Measurements from ENCODE around the gene LRRC61. TPM values are rescaled to one million over a fixed set of nuclear protein-coding genes. Genes with fewer than 3 reads are reported as not detected.

The LRRC61 gene
- total and polyA plus RNA-seq, 3 experiments from 2014 or later = 25.8 to 32.0 (median 27.9) TPM

DNA sequence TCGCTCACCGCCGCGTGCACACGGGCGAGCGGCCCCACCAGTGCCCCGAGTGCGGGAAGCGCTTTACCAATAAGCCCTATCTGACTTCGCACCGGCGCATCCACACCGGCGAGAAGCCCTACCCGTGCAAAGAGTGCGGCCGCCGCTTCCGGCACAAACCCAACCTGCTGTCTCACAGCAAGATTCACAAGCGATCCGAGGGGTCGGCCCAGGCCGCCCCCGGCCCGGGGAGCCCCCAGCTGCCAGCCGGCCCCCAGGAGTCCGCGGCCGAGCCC, 48.8 kb downstream of the LRRC61 start:
- no peaks in the 10 kb centered on the region for H3K9me3 ChIP-seq (ENCODE audit: low read length)
- peaks cover 35 to 53% (median 42%) of the 10 kb centered on the region in 3 donors for H3K4me1 Mint-ChIP-seq

DNA sequence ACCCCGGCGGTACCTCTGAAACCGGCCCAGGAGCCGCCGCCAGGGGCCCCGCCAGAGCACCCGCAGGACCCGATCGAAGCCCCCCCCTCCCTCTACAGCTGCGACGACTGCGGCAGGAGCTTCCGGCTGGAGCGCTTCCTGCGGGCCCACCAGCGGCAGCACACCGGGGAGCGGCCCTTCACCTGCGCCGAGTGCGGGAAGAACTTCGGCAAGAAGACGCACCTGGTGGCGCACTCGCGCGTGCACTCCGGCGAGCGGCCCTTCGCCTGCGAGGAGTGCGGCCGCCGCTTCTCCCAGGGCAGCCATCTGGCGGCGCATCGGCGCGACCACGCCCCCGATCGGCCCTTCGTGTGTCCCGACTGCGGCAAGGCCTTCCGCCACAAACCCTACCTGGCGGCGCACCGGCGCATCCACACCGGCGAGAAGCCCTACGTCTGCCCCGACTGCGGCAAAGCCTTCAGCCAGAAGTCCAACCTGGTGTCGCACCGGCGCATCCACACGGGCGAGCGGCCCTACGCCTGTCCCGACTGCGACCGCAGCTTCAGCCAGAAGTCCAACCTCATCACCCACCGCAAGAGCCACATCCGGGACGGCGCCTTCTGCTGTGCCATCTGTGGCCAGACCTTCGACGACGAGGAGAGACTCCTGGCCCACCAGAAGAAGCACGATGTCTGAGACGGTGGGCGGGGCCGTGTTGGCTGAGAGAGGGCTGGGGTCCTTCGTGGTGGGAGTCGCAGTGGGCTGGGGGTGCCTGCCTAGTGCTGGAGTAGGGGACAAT, 49.3 kb downstream of the LRRC61 start:
- Mint-ChIP-seq H3K36me3 (peaks cover 0 to 36% (median 0%) of the 10 kb centered on the region in 3 donors), H3K9me3 (no peaks in the 10 kb centered on the region), H3K4me3 (peak overlapping the region in 1 of 7 donors; percentile 65), H3K27ac (peak overlapping the region in 1 of 8 donors; percentile 27), H3K27me3 (peaks cover 0 to 2% of the 10 kb centered on the region in 2 donors), H3K4me1 (peaks cover 33 to 52% (median 40%) of the 10 kb centered on the region in 3 donors)
- peaks cover 34% of the 10 kb centered on the region for H3K4me1 ChIP-seq (ENCODE audit: insufficient read depth, low read length)
- no peak for DNase-seq
- ChIA-PET POLR2A (no interaction called here), CTCF (interaction anchor here (0.6 to 2.7 kb wide), 2 partner anchors 17 to 53 kb away, joined by 3 to 9 read pairs; no protein-coding TSS in a partner anchor)
- H3K36me3 ChIP-seq (ENCODE audit: insufficient read depth, low read length) = no peaks in the 10 kb centered on the region
- H3K27me3 ChIP-seq (ENCODE audit: insufficient read depth, low read length, poor library complexity, severe bottlenecking) = no peaks in the 10 kb centered on the region
- H3K4me3 ChIP-seq (ENCODE audit: low read length) = no peak overlapping the region
- H3K9me3 ChIP-seq (ENCODE audit: low read length) = no peaks in the 10 kb centered on the region
- no peak overlapping the region for H3K27ac ChIP-seq (ENCODE audit: low read depth, low read length)

More for the DNA sequence above, 48.8 kb downstream of the LRRC61 start:
- Histone ChIP-seq H3K4me1 (ENCODE audit: insufficient read depth, low read length) (peaks cover 38% of the 10 kb centered on the region), H3K27me3 (ENCODE audit: insufficient read depth, low read length, poor library complexity, severe bottlenecking) (no peaks in the 10 kb centered on the region), H3K4me3 (ENCODE audit: low read length) (no peak overlapping the region), H3K27ac (ENCODE audit: low read depth, low read length) (no peak overlapping the region), H3K36me3 (ENCODE audit: insufficient read depth, low read length) (no peaks in the 10 kb centered on the region)
- Mint-ChIP-seq H3K27me3 (peaks cover 0 to 2% of the 10 kb centered on the region in 2 donors), H3K36me3 (peaks cover 0 to 36% (median 0%) of the 10 kb centered on the region in 3 donors), H3K4me3 (no peak overlapping the region), H3K9me3 (no peaks in the 10 kb centered on the region), H3K27ac (no peak overlapping the region)
- ChIA-PET POLR2A (no interaction called here), CTCF (interaction anchor here (0.6 to 2.7 kb wide), 2 partner anchors 17 to 54 kb away, joined by 3 to 9 read pairs; no protein-coding TSS in a partner anchor)
- no peak for DNase-seq

DNA sequence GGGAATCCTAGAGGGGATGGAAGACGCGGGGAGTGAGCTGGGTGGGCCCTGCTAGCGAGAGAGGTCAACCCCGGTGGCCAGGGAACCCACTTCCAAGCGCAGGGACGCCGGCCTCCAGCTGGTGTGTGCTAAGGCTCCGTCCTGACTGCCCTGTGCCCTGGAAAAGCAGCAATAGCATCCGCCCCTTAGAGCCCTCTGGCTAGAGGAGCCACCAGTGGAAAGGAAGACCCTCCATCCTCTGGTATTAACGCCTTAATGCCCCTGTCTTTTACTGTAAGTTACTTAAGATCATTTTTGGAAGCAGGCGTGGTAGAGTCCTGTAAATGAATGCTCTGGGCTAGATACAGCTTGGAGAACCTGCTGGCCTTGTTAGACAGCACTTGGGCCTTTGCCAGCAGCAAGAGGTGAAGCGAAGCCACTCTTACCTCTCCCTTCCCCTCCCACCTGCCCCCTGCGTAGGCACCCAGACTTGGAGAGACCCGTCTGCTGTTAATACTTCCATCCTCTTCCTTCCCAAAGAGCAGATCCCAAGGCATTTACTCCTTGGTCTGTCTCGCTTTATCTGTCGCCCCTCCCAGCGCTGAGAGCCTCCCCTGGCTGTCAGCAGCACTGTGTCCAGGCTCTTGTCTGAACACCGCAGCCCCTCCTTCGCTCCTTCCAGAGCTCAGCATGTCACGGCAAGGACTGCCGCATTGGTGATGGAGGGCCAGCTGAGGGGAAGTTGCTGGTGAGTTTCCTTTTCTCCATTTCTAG, 50.1 kb downstream of the LRRC61 start:
- Mint-ChIP-seq H3K9me3 (no peaks in the 10 kb centered on the region), H3K4me1 (peaks cover 35 to 54% (median 41%) of the 10 kb centered on the region in 3 donors), H3K4me3 (peak overlapping the region in 2 of 7 donors; percentile 24 to 36), H3K27me3 (peaks cover 0 to 2% of the 10 kb centered on the region in 2 donors), H3K36me3 (peaks cover 0 to 33% (median 0%) of the 10 kb centered on the region in 3 donors), H3K27ac (peak overlapping the region in 2 of 8 donors; percentile 27 to 54)
- Histone ChIP-seq H3K4me1 (ENCODE audit: insufficient read depth, low read length) (peaks cover 37% of the 10 kb centered on the region), H3K4me3 (ENCODE audit: low read length) (no peak overlapping the region), H3K9me3 (ENCODE audit: low read length) (no peaks in the 10 kb centered on the region), H3K27me3 (ENCODE audit: insufficient read depth, low read length, poor library complexity, severe bottlenecking) (no peaks in the 10 kb centered on the region), H3K27ac (ENCODE audit: low read depth, low read length) (no peak overlapping the region), H3K36me3 (ENCODE audit: insufficient read depth, low read length) (no peaks in the 10 kb centered on the region)
- ChIA-PET POLR2A (no interaction called here), CTCF (no interaction called here)
- DNase-seq = no peak

DNA sequence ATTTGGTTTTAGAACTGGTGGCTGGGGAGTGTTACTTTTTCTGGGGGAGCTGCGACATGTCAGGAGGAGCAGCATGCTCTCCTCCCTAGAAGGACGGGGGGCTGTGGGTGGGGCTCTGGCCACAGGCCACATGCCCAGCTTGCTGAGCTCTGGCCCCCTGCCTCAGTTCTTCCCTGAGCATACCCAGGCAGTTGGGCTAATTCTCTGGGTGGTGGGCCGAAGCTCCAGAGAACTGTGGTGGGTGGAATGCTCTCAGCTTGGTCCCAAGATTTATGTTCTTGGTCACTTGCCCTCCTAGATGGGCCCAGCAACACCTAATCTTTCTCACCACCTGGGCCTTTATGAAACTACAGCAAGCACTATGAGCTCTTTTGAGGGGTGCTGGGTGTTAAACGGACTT, 50.9 kb downstream of the LRRC61 start:
- Histone ChIP-seq H3K27me3 (ENCODE audit: insufficient read depth, low read length, poor library complexity, severe bottlenecking) (no peaks in the 10 kb centered on the region), H3K9me3 (ENCODE audit: low read length) (no peaks in the 10 kb centered on the region), H3K4me1 (ENCODE audit: insufficient read depth, low read length) (peaks cover 42% of the 10 kb centered on the region), H3K4me3 (ENCODE audit: low read length) (no peak overlapping the region), H3K36me3 (ENCODE audit: insufficient read depth, low read length) (no peaks in the 10 kb centered on the region), H3K27ac (ENCODE audit: low read depth, low read length) (peak overlapping the region; percentile 12)
- peaks cover 0 to 31% (median 0%) of the 10 kb centered on the region in 3 donors for H3K36me3 Mint-ChIP-seq
- DNase-seq = no peak
- CTCF ChIA-PET = interaction anchor here (1.5 kb wide), 1 partner anchor 32 kb away, joined by 4 read pairs; a partner anchor contains a TSS
- no peaks in the 10 kb centered on the region for H3K9me3 Mint-ChIP-seq
- H3K4me3 Mint-ChIP-seq = peak overlapping the region in 2 of 7 donors; percentile 2 to 24
- H3K4me1 Mint-ChIP-seq = peaks cover 35 to 54% (median 42%) of the 10 kb centered on the region in 3 donors
- H3K27me3 Mint-ChIP-seq = peaks cover 0 to under 1% of the 10 kb centered on the region in 2 donors
- POLR2A ChIA-PET = no interaction called here
- peak overlapping the region in 3 of 8 donors; percentile 13 to 29 (median 23) for H3K27ac Mint-ChIP-seq

DNA sequence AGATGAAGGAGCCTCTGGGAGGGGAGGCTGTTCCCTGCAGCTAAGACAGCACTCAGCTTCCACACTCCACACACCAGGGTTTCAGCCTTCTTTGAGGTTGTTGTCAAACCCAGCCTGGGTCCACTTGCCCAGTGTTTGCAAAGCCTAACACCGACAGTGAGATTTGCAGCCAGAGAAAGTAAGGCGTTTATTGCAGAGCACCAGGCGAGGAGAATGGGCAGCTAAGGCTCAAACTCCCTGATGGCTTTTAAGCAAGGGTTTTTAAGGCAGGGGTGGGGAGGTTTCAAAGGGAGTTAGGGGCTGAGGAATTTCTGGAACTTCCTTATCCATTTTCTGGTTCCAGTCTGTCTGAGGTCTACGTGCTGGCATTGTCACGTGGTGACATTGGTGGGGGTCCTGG, 51.3 kb downstream of the LRRC61 start:
- H3K36me3 ChIP-seq (ENCODE audit: insufficient read depth, low read length) = no peaks in the 10 kb centered on the region
- peaks cover 0 to 29% (median 0%) of the 10 kb centered on the region in 3 donors for H3K36me3 Mint-ChIP-seq
- H3K9me3 Mint-ChIP-seq = no peaks in the 10 kb centered on the region
- no peak overlapping the region for H3K27ac ChIP-seq (ENCODE audit: low read depth, low read length)
- H3K4me1 ChIP-seq (ENCODE audit: insufficient read depth, low read length) = peaks cover 41% of the 10 kb centered on the region
- H3K27me3 ChIP-seq (ENCODE audit: insufficient read depth, low read length, poor library complexity, severe bottlenecking) = no peaks in the 10 kb centered on the region
- H3K4me1 Mint-ChIP-seq = peaks cover 32 to 49% (median 38%) of the 10 kb centered on the region in 3 donors
- peak overlapping the region in 1 of 7 donors; percentile 18 for H3K4me3 Mint-ChIP-seq
- ChIA-PET CTCF (interaction anchor here (1.5 kb wide), 1 partner anchor 32 kb away, joined by 4 read pairs; a partner anchor contains a TSS), POLR2A (no interaction called here)
- H3K27ac Mint-ChIP-seq = peak overlapping the region in 5 of 8 donors; percentile 2 to 78 (median 46)
- H3K4me3 ChIP-seq (ENCODE audit: low read length) = no peak overlapping the region
- no peak for DNase-seq
- H3K9me3 ChIP-seq (ENCODE audit: low read length) = no peaks in the 10 kb centered on the region
- H3K27me3 Mint-ChIP-seq = no peaks in the 10 kb centered on the region

DNA sequence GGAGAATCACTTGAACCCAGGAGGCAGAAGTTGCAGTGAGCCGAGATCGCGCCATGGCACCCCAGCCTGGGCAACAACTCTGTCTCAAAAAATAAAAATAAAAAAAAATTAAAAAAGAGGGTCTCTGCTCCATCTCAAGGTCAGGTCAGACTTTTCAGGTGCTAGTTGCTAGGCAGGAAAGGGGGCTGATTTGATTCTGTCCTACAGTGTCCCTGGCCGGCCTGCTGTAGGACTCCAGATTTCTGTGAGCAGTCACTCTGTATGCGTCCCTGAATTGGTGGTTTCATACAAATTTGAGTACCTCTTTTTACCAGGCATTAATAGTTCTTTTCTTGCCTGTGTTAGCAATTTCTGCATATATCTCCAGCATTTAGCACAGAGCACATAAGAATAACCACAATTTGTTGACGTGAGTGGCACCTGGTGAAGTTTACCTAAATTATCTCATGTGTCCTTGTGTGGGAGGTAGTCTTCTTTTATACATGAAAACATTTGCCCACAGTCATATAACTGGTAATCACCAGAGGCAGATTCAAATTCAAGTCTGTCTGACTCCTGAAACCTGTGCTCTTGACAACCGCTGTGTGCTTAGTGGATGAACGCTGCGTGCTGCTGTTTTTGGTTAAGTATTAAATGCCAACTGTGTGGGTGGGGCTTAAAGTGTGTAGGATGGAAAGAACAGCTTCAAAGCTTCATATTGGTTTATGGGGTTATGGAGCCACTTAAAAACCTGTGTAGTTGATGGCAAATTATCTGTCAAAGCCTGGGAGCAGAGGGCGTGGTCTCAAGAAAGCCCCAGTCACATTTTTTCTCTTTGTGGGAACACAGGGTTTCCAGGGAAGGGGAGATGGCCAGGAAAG, 52.7 kb downstream of the LRRC61 start:
- Mint-ChIP-seq H3K9me3 (no peaks in the 10 kb centered on the region), H3K4me1 (peaks cover 31 to 49% (median 38%) of the 10 kb centered on the region in 3 donors), H3K4me3 (peak overlapping the region in 4 of 7 donors; percentile 7 to 68 (median 38)), H3K27ac (peak overlapping the region in 6 of 8 donors; percentile 37 to 85 (median 54)), H3K27me3 (peaks cover 0 to 3% of the 10 kb centered on the region in 2 donors), H3K36me3 (peaks cover 0 to 28% (median 0%) of the 10 kb centered on the region in 3 donors)
- POLR2A ChIA-PET = no interaction called here
- peak in 1 of 5 donors; percentile 52 for DNase-seq
- no peak overlapping the region for H3K4me3 ChIP-seq (ENCODE audit: low read length)
- no peaks in the 10 kb centered on the region for H3K36me3 ChIP-seq (ENCODE audit: insufficient read depth, low read length)
- H3K27me3 ChIP-seq (ENCODE audit: insufficient read depth, low read length, poor library complexity, severe bottlenecking) = no peaks in the 10 kb centered on the region
- H3K27ac ChIP-seq (ENCODE audit: low read depth, low read length) = no peak overlapping the region
- H3K9me3 ChIP-seq (ENCODE audit: low read length) = no peaks in the 10 kb centered on the region
- peaks cover 34% of the 10 kb centered on the region for H3K4me1 ChIP-seq (ENCODE audit: insufficient read depth, low read length)
- CTCF ChIA-PET = interaction anchor here (1.5 kb wide), 1 partner anchor 30 kb away, joined by 4 read pairs; a partner anchor contains a TSS

DNA sequence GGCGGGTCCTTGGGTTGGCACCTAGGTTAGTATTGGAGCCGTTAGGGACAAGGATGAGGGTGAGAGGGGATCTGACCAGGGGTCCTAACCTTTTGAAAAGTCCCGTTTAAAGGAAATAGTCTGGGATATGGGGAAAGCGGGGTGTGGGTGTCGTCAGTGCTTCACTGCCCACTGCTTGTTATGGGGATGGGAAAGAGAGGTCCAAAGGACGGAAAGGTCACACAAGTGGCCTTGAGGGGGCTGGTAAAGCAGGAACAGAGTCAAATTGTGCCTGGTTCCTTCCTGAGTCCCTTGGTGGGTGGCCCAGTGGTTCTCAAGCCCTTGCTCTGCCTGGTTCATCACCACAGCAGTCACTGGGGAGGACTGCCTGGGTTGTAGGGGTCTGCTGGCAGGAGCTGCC, 53.4 kb downstream of the LRRC61 start:
- peaks cover 34% of the 10 kb centered on the region for H3K4me1 ChIP-seq (ENCODE audit: insufficient read depth, low read length)
- H3K36me3 Mint-ChIP-seq = peaks cover 0 to 24% (median 0%) of the 10 kb centered on the region in 3 donors
- H3K4me1 Mint-ChIP-seq = peaks cover 30 to 49% (median 37%) of the 10 kb centered on the region in 3 donors
- peak overlapping the region in 3 of 8 donors; percentile 37 to 78 (median 65) for H3K27ac Mint-ChIP-seq
- no peaks in the 10 kb centered on the region for H3K36me3 ChIP-seq (ENCODE audit: insufficient read depth, low read length)
- H3K9me3 ChIP-seq (ENCODE audit: low read length) = no peaks in the 10 kb centered on the region
- no peaks in the 10 kb centered on the region for H3K27me3 ChIP-seq (ENCODE audit: insufficient read depth, low read length, poor library complexity, severe bottlenecking)
- no peak overlapping the region for H3K4me3 ChIP-seq (ENCODE audit: low read length)
- peaks cover 0 to 3% of the 10 kb centered on the region in 2 donors for H3K27me3 Mint-ChIP-seq
- no peaks in the 10 kb centered on the region for H3K9me3 Mint-ChIP-seq
- POLR2A ChIA-PET = no interaction called here
- CTCF ChIA-PET = interaction anchor here (1.8 to 2.2 kb wide), 2 partner anchors 21 to 30 kb away, joined by 7 read pairs; a partner anchor contains a TSS
- peak overlapping the region in 4 of 7 donors; percentile 36 to 68 (median 54) for H3K4me3 Mint-ChIP-seq
- no peak overlapping the region for H3K27ac ChIP-seq (ENCODE audit: low read depth, low read length)
- no peak for DNase-seq
